Measurements from ENCODE around the gene STARD9.
"Not testable (repeated sequence)": the region's sequence is repeated elsewhere in the genome, so short reads cannot be mapped to it uniquely, and the experiment has no call there.

The STARD9 gene

GRCh38 chr15:42632105-42632675 lies 56.8 kb downstream of the STARD9 start:
- DNase-seq, result no peak

GRCh38 chr15:42640109-42640508 lies 64.7 kb downstream of the STARD9 start:
- no peak for DNase-seq

- DNase-seq, result peak; percentile 40
Measured at GRCh38 chr15:42650208-42651066, 75.0 kb downstream of the STARD9 start.

- no peak for DNase-seq
Measured at GRCh38 chr15:42665827-42666226, 90.4 kb downstream of the STARD9 start.

- no peak for DNase-seq
Measured at GRCh38 chr15:42667855-42668254, 92.4 kb downstream of the STARD9 start.

- DNase-seq, result no peak
Measured at GRCh38 chr15:42670451-42670850, 95.0 kb downstream of the STARD9 start.

- DNase-seq, result no peak
Measured at GRCh38 chr15:42672444-42672843, 97.0 kb downstream of the STARD9 start.

GRCh38 chr15:42674472-42674871 lies 99.1 kb downstream of the STARD9 start:
- DNase-seq, result no peak

GRCh38 chr15:42675021-42675420 lies 99.6 kb downstream of the STARD9 start:
- no peak for DNase-seq

- DNase-seq, result no peak
Measured at GRCh38 chr15:42679285-42680141, 104.1 kb downstream of the STARD9 start.

GRCh38 chr15:42680142-42680482 lies 104.7 kb downstream of the STARD9 start:
- not testable (repeated sequence) for DNase-seq

GRCh38 chr15:42681119-42681518 lies 105.7 kb downstream of the STARD9 start:
- DNase-seq, result no peak

- no peak for DNase-seq
Measured at GRCh38 chr15:42686281-42686680, 110.9 kb downstream of the STARD9 start.

GRCh38 chr15:42687740-42688139 lies 112.3 kb downstream of the STARD9 start:
- DNase-seq, result no peak

GRCh38 chr15:42688301-42688700 lies 112.9 kb downstream of the STARD9 start:
- DNase-seq, result no peak

GRCh38 chr15:42691308-42691707 lies 115.9 kb downstream of the STARD9 start:
- no peak for DNase-seq

GRCh38 chr15:42691770-42692169 lies 116.4 kb downstream of the STARD9 start:
- no peak for DNase-seq

- DNase-seq, result no peak
Measured at GRCh38 chr15:42692536-42692935, 117.1 kb downstream of the STARD9 start.

- DNase-seq, result no peak
Measured at GRCh38 chr15:42692997-42693396, 117.6 kb downstream of the STARD9 start.

GRCh38 chr15:42693496-42693895 lies 118.1 kb downstream of the STARD9 start:
- no peak for DNase-seq

GRCh38 chr15:42693942-42694341 lies 118.5 kb downstream of the STARD9 start:
- no peak for DNase-seq

- no peak for DNase-seq
Measured at GRCh38 chr15:42694398-42694797, 119.0 kb downstream of the STARD9 start.

- no peak for DNase-seq
Measured at GRCh38 chr15:42695527-42696071, 120.2 kb downstream of the STARD9 start.
